Adrenal gland (tissue), 5 donors: Measurements from ENCODE around the gene PROM1.

Source experiments
- POLR2A ChIP-seq, 2 donors: fragments of 450-650 bp; IDR thresholded peaks; one replicate each; pipeline ENCODE4 v1.6.1; 2017; ENCODE audit warnings: antibody characterized with exemption in 2 of 2, mild to moderate bottlenecking in 2 of 2, moderate library complexity in 1 of 2
- TF ChIP-seq, protein P1 (sequence below), 6 experiments: fragments of 450-650 bp in 4 of 6; fragments of 200-600 bp in 2 of 6; sonication (generic) in 1 of 6; IDR thresholded peaks; 1 replicate in 5 of 6; 2 replicates in 1 of 6; pipeline versions ENCODE4 v1.5.1 to v1.8.0; 2016 to 2021; ENCODE audit warnings: antibody characterized with exemption in 6 of 6, mild to moderate bottlenecking in 2 of 6, moderate library complexity in 1 of 6
- donor health status: DM: no; HTN: no; CAD: no.

- no peak for TF ChIP-seq POLR2A (IDR thresholded peaks at IDR 0.05)
- TF ChIP-seq, protein P1, sequence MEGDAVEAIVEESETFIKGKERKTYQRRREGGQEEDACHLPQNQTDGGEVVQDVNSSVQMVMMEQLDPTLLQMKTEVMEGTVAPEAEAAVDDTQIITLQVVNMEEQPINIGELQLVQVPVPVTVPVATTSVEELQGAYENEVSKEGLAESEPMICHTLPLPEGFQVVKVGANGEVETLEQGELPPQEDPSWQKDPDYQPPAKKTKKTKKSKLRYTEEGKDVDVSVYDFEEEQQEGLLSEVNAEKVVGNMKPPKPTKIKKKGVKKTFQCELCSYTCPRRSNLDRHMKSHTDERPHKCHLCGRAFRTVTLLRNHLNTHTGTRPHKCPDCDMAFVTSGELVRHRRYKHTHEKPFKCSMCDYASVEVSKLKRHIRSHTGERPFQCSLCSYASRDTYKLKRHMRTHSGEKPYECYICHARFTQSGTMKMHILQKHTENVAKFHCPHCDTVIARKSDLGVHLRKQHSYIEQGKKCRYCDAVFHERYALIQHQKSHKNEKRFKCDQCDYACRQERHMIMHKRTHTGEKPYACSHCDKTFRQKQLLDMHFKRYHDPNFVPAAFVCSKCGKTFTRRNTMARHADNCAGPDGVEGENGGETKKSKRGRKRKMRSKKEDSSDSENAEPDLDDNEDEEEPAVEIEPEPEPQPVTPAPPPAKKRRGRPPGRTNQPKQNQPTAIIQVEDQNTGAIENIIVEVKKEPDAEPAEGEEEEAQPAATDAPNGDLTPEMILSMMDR (IDR thresholded peaks at IDR 0.05): no peak
Measured at GRCh38 chr4:16123356-16124084, 39.7 kb upstream of the PROM1 start.
